ENCODE results near the gene EML3.
"Not testable (repeated sequence)": the region's sequence is repeated elsewhere in the genome, so short reads cannot be mapped to it uniquely, and the experiment has no call there.

Gene EML3

GRCh38 chr11:62612366-62613290 is at the start of gene EML3, which contains the start of gene ROM1:
Gene EML3, minus strand, starts transcription at chr11:62612775. Its CDS starts 318 bp downstream, at chr11:62612457.
Gene ROM1, plus strand, starts transcription at chr11:62613257. Its CDS starts 25 bp downstream, at chr11:62613282.
- peak; percentile 55 to 72 for DNase-seq

- DNase-seq, result no peak
These were observed 44.3 kb upstream of the EML3 start for GRCh38 chr11:62656796-62657429.

- no peak for DNase-seq
These were observed 41.7 kb upstream of the EML3 start for GRCh38 chr11:62654297-62654696.

GRCh38 chr11:62652161-62653006 is 39.8 kb upstream of the EML3 start:
- DNase-seq, result no peak

GRCh38 chr11:62650283-62650682 is 37.7 kb upstream of the EML3 start:
- DNase-seq, result not testable (repeated sequence)

GRCh38 chr11:62649486-62649885 is 36.9 kb upstream of the EML3 start:
- no peak for DNase-seq

GRCh38 chr11:62648967-62649364 is 36.4 kb upstream of the EML3 start:
- no peak for DNase-seq

- DNase-seq, result no peak
These were observed 35.8 kb upstream of the EML3 start for GRCh38 chr11:62648185-62648966.

- DNase-seq, result no peak
These were observed 35.0 kb upstream of the EML3 start for GRCh38 chr11:62647609-62648005.

- DNase-seq, result no peak
These were observed 34.4 kb upstream of the EML3 start for GRCh38 chr11:62646825-62647608.

GRCh38 chr11:62645946-62646824 is 33.6 kb upstream of the EML3 start, which contains the start of gene GANAB:
Gene GANAB, minus strand, starts transcription at chr11:62646613. Its CDS starts 14 bp downstream, at chr11:62646599.
- peak; percentile 92 to 96 for DNase-seq

GRCh38 chr11:62645671-62645945 is 33.0 kb upstream of the EML3 start:
- no peak for DNase-seq

- no peak for DNase-seq
These were observed 31.6 kb upstream of the EML3 start for GRCh38 chr11:62644220-62644619.

GRCh38 chr11:62632492-62632891 is 19.9 kb upstream of the EML3 start:
- DNase-seq, result no peak

GRCh38 chr11:62627713-62628112 is 15.1 kb upstream of the EML3 start:
- DNase-seq, result no peak

GRCh38 chr11:62622476-62623089 is 10.0 kb upstream of the EML3 start:
- DNase-seq, result no peak

- peak; percentile 95 to 98 for DNase-seq
These were observed 9.2 kb upstream of the EML3 start, which contains the start of gene B3GAT3 for GRCh38 chr11:62621567-62622470. Gene B3GAT3, minus strand, starts transcription at chr11:62621986. Its CDS starts 39 bp downstream, at chr11:62621947.

GRCh38 chr11:62621027-62621566 is 8.5 kb upstream of the EML3 start:
- DNase-seq, result no peak
